Panc1 (cell line): ENCODE measurements around the gene GMEB2.

Experiments used
- CTCF ChIP-seq: fragments of 450-650 bp; IDR thresholded peaks from 2 replicates; pipeline ENCODE4 v1.5.1; 2017; ENCODE audit warnings: mild to moderate bottlenecking
- POLR2AphosphoS5 ChIP-seq: IDR thresholded peaks from 2 replicates; pipeline ENCODE4 v1.6.1; 2012; ENCODE audit warnings: mild to moderate bottlenecking, low read depth, low read length, moderate library complexity
- REST ChIP-seq, 2 experiments: IDR thresholded peaks; 2 replicates each; pipeline ENCODE4 v1.6.1; 2011 to 2012; ENCODE audit warnings: low read depth in 2 of 2, control low read depth in 1 of 2, low read length in 1 of 2, mild to moderate bottlenecking in 1 of 2, moderate library complexity in 1 of 2; ENCODE audit not compliant: insufficient read depth in 1 of 2
- SIN3A ChIP-seq: IDR thresholded peaks from 2 replicates; pipeline ENCODE4 v1.6.1; 2012; ENCODE audit warnings: low read depth, mild to moderate bottlenecking, low read length, moderate library complexity, borderline replicate concordance; ENCODE audit not compliant: insufficient read depth

GRCh38 chr20:63661108-63661507, 34.2 kb upstream of the GMEB2 start:
- TF ChIP-seq CTCF, result no peak
- TF ChIP-seq POLR2AphosphoS5, result no peak
- TF ChIP-seq REST (IDR thresholded peaks at IDR 0.05; ENCODE audit: insufficient read depth in 1 of 2, low read depth in 2 of 2, low read length in 1 of 2), result no peak
- no peak for TF ChIP-seq SIN3A
